IMR-90 (cell line): ENCODE measurements around the gene SLC35F1.

Source experiments
- BHLHE40 ChIP-seq: fragments of 150-350 bp; IDR thresholded peaks from 2 replicates; pipeline ENCODE4 v1.6.1; 2016; ENCODE audit warnings: mild to moderate bottlenecking, low read depth, low read length
- CHD1 ChIP-seq: IDR thresholded peaks from 2 replicates; pipeline ENCODE4 v1.6.1; 2012; ENCODE audit warnings: low read depth, low read length, improper control_type of control experiment
- FOS ChIP-seq: fragments of 150-350 bp; IDR thresholded peaks from 2 replicates; pipeline ENCODE4 v1.6.1; 2016; ENCODE audit warnings: low read depth, low read length
- MAFK ChIP-seq: IDR thresholded peaks from 2 replicates; pipeline ENCODE4 v1.6.1; 2012; ENCODE audit warnings: low read depth, low read length, improper control_type of control experiment
- MXI1 ChIP-seq: IDR thresholded peaks from 2 replicates; pipeline ENCODE4 v1.6.1; 2012; ENCODE audit warnings: low read depth, mild to moderate bottlenecking, low read length, moderate library complexity, borderline replicate concordance
- NFE2L2 ChIP-seq: fragments of 150-350 bp; IDR thresholded peaks from 2 replicates; pipeline ENCODE4 v1.6.1; 2016; ENCODE audit warnings: low read depth, mild to moderate bottlenecking, low read length
- POLR2A ChIP-seq: IDR thresholded peaks from 2 replicates; pipeline ENCODE4 v1.6.1; 2012; ENCODE audit warnings: mild to moderate bottlenecking, low read depth, low read length
- RCOR1 ChIP-seq: IDR thresholded peaks from 2 replicates; pipeline ENCODE4 v1.6.1; 2012; ENCODE audit warnings: mild to moderate bottlenecking, low read length, improper control_type of control experiment; ENCODE audit not compliant: insufficient replicate concordance
- TF ChIP-seq, protein P1 (sequence below): conservative IDR thresholded peaks from 2 replicates; pipeline ENCODE4 v1.5.1; 2012; ENCODE audit warnings: mild to moderate bottlenecking, low read depth, low read length, improper control_type of control experiment
- TF ChIP-seq, protein P2 (sequence below): fragments of 150-350 bp; IDR thresholded peaks from 2 replicates; pipeline ENCODE4 v1.6.1; 2017; ENCODE audit warnings: mild to moderate bottlenecking, antibody characterized with exemption, low read length, low read depth
- TF ChIP-seq, protein P3 (sequence below): fragments of 150-350 bp; IDR thresholded peaks from 2 replicates; pipeline ENCODE4 v1.6.1; 2016; ENCODE audit warnings: low read depth, mild to moderate bottlenecking, low read length, moderate library complexity, borderline replicate concordance

DNA sequence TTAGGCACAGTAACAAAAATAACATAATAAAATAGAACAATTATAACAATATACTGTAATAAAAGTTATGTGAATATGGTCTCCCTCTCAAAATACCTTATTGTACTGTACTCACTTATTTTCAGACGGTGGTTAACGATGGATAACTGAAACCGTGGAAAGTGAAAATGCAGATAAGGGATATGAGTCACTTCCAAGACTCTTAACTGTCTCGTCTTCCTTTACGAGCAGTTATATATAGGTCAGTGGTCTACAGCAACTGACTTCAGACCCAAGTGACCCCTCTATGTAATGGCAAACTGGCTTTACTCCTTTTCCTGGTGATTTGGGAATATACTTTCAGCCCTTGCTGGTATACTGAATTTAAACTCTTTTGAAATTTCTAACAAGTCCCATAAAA is 261.4 kb downstream of the SLC35F1 start:
- TF ChIP-seq, protein P1, sequence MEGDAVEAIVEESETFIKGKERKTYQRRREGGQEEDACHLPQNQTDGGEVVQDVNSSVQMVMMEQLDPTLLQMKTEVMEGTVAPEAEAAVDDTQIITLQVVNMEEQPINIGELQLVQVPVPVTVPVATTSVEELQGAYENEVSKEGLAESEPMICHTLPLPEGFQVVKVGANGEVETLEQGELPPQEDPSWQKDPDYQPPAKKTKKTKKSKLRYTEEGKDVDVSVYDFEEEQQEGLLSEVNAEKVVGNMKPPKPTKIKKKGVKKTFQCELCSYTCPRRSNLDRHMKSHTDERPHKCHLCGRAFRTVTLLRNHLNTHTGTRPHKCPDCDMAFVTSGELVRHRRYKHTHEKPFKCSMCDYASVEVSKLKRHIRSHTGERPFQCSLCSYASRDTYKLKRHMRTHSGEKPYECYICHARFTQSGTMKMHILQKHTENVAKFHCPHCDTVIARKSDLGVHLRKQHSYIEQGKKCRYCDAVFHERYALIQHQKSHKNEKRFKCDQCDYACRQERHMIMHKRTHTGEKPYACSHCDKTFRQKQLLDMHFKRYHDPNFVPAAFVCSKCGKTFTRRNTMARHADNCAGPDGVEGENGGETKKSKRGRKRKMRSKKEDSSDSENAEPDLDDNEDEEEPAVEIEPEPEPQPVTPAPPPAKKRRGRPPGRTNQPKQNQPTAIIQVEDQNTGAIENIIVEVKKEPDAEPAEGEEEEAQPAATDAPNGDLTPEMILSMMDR: no peak
- TF ChIP-seq MAFK (no peak), RCOR1 (no peak), NFE2L2 (no peak), POLR2A (no peak), FOS (no peak), CHD1 (no peak), MXI1 (no peak), BHLHE40 (no peak)
- TF ChIP-seq, protein P2, sequence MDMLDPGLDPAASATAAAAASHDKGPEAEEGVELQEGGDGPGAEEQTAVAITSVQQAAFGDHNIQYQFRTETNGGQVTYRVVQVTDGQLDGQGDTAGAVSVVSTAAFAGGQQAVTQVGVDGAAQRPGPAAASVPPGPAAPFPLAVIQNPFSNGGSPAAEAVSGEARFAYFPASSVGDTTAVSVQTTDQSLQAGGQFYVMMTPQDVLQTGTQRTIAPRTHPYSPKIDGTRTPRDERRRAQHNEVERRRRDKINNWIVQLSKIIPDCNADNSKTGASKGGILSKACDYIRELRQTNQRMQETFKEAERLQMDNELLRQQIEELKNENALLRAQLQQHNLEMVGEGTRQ: no peak
- TF ChIP-seq, protein P3, sequence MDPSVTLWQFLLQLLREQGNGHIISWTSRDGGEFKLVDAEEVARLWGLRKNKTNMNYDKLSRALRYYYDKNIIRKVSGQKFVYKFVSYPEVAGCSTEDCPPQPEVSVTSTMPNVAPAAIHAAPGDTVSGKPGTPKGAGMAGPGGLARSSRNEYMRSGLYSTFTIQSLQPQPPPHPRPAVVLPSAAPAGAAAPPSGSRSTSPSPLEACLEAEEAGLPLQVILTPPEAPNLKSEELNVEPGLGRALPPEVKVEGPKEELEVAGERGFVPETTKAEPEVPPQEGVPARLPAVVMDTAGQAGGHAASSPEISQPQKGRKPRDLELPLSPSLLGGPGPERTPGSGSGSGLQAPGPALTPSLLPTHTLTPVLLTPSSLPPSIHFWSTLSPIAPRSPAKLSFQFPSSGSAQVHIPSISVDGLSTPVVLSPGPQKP: no peak
